ENCODE data around the gene TSC1. TPM values are rescaled to one million over a fixed set of nuclear protein-coding genes. Genes with fewer than 3 reads are reported as not detected.
"Not testable (repeated sequence)": the region's sequence is repeated elsewhere in the genome, so short reads cannot be mapped to it uniquely, and the experiment has no call there.

The TSC1 gene
- 10 to 100 TPM; 24.3 to 44.2 (median 36.9) TPM for total RNA-seq

GRCh38 chr9:132944294-132945185, at the start of gene TSC1:
Gene TSC1 (minus strand): TSS chr9:132944616. CDS start chr9:132928872, 15,744 bp downstream.
- peak; percentile 94 for ATAC-seq
- Histone ChIP-seq H3K4me3 (peak within 1 kb of the TSS; percentile 72 to 89), H3K27ac (peak within 1 kb of the TSS; percentile 74 to 94 (median 92)), H3K27me3 (no peaks in the 10 kb centered on the region), H3K9me3 (no peaks in the 10 kb centered on the region), H3K4me1 (peaks cover 5 to 33% (median 15%) of the 10 kb centered on the region in 3 donors), H3K36me3 (no peaks in the 10 kb centered on the region)
- WGBS, 2 donors (ENCODE audit: low coverage in 1 of 2) = 0% methylated on average over 4 to 10 of the region's 72 CpGs
- TF ChIP-seq POLR2A (IDR thresholded peaks at IDR 0.05) (peak; percentile 24 to 59), POLR2AphosphoS5 (IDR thresholded peaks at IDR 0.05) (peak; percentile 71), CTCF (IDR thresholded peaks at IDR 0.05) (no peak)

GRCh38 chr9:132993511-132993939, 49.1 kb upstream of the TSC1 start:
- H3K4me3 ChIP-seq = no peak overlapping the region
- no peak overlapping the region for H3K27ac ChIP-seq
- peaks cover 79% of the 10 kb centered on the region for H3K27me3 ChIP-seq
- WGBS, 2 donors (ENCODE audit: low coverage in 1 of 2) = 57% methylated on average over 2 of the region's 14 CpGs; no CpG with 5 or more reads in 1 of the 2 donors
- no peak for ATAC-seq
- H3K9me3 ChIP-seq = no peaks in the 10 kb centered on the region
- no peaks in the 10 kb centered on the region for H3K36me3 ChIP-seq
- no peaks in the 10 kb centered on the region for H3K4me1 ChIP-seq
- TF ChIP-seq EP300 (IDR thresholded peaks at IDR 0.05) = no peak
- no peak for TF ChIP-seq CTCF (IDR thresholded peaks at IDR 0.05)
- TF ChIP-seq POLR2AphosphoS5 (IDR thresholded peaks at IDR 0.05) = no peak
- TF ChIP-seq POLR2A (IDR thresholded peaks at IDR 0.05) = no peak

GRCh38 chr9:132991351-132992300, 47.2 kb upstream of the TSC1 start:
- Histone ChIP-seq H3K9me3 (no peaks in the 10 kb centered on the region), H3K27me3 (peaks cover 87% of the 10 kb centered on the region), H3K27ac (no peak overlapping the region), H3K36me3 (no peaks in the 10 kb centered on the region), H3K4me3 (no peak overlapping the region), H3K4me1 (no peaks in the 10 kb centered on the region)
- no peak for TF ChIP-seq CTCF (IDR thresholded peaks at IDR 0.05)
- no peak for TF ChIP-seq EP300 (IDR thresholded peaks at IDR 0.05)
- TF ChIP-seq POLR2A (IDR thresholded peaks at IDR 0.05) = no peak
- no peak for TF ChIP-seq POLR2AphosphoS5 (IDR thresholded peaks at IDR 0.05)
- ATAC-seq = no peak
- WGBS, 2 donors (ENCODE audit: low coverage in 1 of 2) = 20 to 30% methylated on average over 7 to 11 of the region's 16 CpGs

- Histone ChIP-seq H3K9me3 (no peaks in the 10 kb centered on the region), H3K4me3 (no peak overlapping the region), H3K27ac (no peak overlapping the region), H3K27me3 (peaks cover 85% of the 10 kb centered on the region), H3K36me3 (no peaks in the 10 kb centered on the region), H3K4me1 (no peaks in the 10 kb centered on the region)
- no CpG with 5 or more reads among the region's 14 CpGs for WGBS, 2 donors (ENCODE audit: low coverage in 1 of 2)
- ATAC-seq = no peak
- TF ChIP-seq POLR2AphosphoS5 (IDR thresholded peaks at IDR 0.05) (no peak), CTCF (IDR thresholded peaks at IDR 0.05) (no peak), EP300 (IDR thresholded peaks at IDR 0.05) (no peak), POLR2A (IDR thresholded peaks at IDR 0.05) (no peak)
Observed at GRCh38 chr9:132990781-132991180, 46.4 kb upstream of the TSC1 start.

GRCh38 chr9:132989998-132990557, 45.7 kb upstream of the TSC1 start:
- not testable (repeated sequence) for H3K4me3 ChIP-seq, H3K9me3 ChIP-seq, H3K27ac ChIP-seq, H3K36me3 ChIP-seq, ATAC-seq, H3K4me1 ChIP-seq
- peaks cover 86% of the 10 kb centered on the region for H3K27me3 ChIP-seq
- 74 to 90% methylated on average over 2 to 3 of the region's 4 CpGs for WGBS, 2 donors (ENCODE audit: low coverage in 1 of 2)
